HEK293 (cell line): ENCODE measurements around the gene TSHR.

ENCODE experiments used
- ZNF398 ChIP-seq: fragments of 450-650 bp; formaldehyde crosslinking; IDR thresholded peaks from 2 replicates; pipeline ENCODE4 v1.5.1; 2017; ENCODE audit warnings: missing biosample characterization, missing genetic modification characterization
- ZNF449 ChIP-seq: fragments of 450-650 bp; formaldehyde crosslinking; IDR thresholded peaks from 2 replicates; pipeline ENCODE4 v1.5.1; 2017; ENCODE audit warnings: missing biosample characterization, mild to moderate bottlenecking, missing genetic modification characterization, moderate library complexity
- ZNF596 ChIP-seq: fragments of 450-650 bp; IDR thresholded peaks from 2 replicates; pipeline ENCODE4 v1.5.0; 2018; ENCODE audit warnings: missing biosample characterization, mild to moderate bottlenecking, missing genetic modification characterization, moderate library complexity
- ZNF768 ChIP-seq: fragments of 450-650 bp; formaldehyde crosslinking; IDR thresholded peaks from 2 replicates; pipeline ENCODE4 v1.5.1; 2018; ENCODE audit warnings: missing biosample characterization, mild to moderate bottlenecking, missing genetic modification characterization
- TF ChIP-seq, protein P1 (sequence below): fragments of 450-650 bp; formaldehyde crosslinking; IDR thresholded peaks from 2 replicates; pipeline ENCODE4 v1.5.1; 2016; ENCODE audit warnings: missing biosample characterization, missing genetic modification characterization
- TF ChIP-seq, protein P2 (sequence below): sonication (generic); formaldehyde crosslinking; IDR thresholded peaks from 2 replicates; pipeline ENCODE4 v1.8.1; 2022; ENCODE audit warnings: mild to moderate bottlenecking, moderate library complexity, missing genetic modification reagents

- TF ChIP-seq ZNF768 (no peak), ZNF398 (no peak), ZNF596 (no peak), ZNF449 (tag by site-specific recombination) (no peak)
- TF ChIP-seq, protein P1, sequence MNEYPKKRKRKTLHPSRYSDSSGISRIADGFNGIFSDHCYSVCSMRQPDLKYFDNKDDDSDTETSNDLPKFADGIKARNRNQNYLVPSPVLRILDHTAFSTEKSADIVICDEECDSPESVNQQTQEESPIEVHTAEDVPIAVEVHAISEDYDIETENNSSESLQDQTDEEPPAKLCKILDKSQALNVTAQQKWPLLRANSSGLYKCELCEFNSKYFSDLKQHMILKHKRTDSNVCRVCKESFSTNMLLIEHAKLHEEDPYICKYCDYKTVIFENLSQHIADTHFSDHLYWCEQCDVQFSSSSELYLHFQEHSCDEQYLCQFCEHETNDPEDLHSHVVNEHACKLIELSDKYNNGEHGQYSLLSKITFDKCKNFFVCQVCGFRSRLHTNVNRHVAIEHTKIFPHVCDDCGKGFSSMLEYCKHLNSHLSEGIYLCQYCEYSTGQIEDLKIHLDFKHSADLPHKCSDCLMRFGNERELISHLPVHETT (tag by site-specific recombination): no peak
- TF ChIP-seq, protein P2, sequence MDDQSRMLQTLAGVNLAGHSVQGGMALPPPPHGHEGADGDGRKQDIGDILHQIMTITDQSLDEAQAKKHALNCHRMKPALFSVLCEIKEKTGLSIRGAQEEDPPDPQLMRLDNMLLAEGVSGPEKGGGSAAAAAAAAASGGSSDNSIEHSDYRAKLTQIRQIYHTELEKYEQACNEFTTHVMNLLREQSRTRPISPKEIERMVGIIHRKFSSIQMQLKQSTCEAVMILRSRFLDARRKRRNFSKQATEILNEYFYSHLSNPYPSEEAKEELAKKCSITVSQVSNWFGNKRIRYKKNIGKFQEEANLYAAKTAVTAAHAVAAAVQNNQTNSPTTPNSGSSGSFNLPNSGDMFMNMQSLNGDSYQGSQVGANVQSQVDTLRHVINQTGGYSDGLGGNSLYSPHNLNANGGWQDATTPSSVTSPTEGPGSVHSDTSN: no peak
These were observed 188.4 kb downstream of the TSHR start for GRCh38 chr14:81143793-81144192.
